Hepatocyte (in vitro differentiated cells): ENCODE data around the gene PDE11A. TPM values are rescaled to one million over a fixed set of nuclear protein-coding genes. Genes with fewer than 3 reads are reported as not detected.

Source experiments
- DNase-seq: peaks from one replicate; pipeline ENCODE4 v3.0.0-alpha.2; 2016; ENCODE audit warnings: low spot score
- H2AFZ ChIP-seq: fragments of 200-600 bp; sonication (generic); 2 replicates; pipeline ENCODE4 v1.6.0; 2016; ENCODE audit warnings: antibody characterized with exemption, mild to moderate bottlenecking
- H3K27ac ChIP-seq: fragments of 200-600 bp; sonication (generic); 2 replicates; pipeline ENCODE4 v1.5.1; 2016; ENCODE audit warnings: mild to moderate bottlenecking
- H3K27me3 ChIP-seq: fragments of 200-600 bp; sonication (generic); 2 replicates; pipeline ENCODE4 v1.6.1; 2016
- H3K36me3 ChIP-seq: fragments of 200-600 bp; sonication (generic); replicated peaks from 2 replicates; pipeline ENCODE4 v1.5.1; 2016; ENCODE audit warnings: low read depth; ENCODE audit not compliant: insufficient read depth
- H3K4me1 ChIP-seq: fragments of 200-600 bp; sonication (generic); 2 replicates; pipeline ENCODE4 v1.5.1; 2016; ENCODE audit warnings: mild to moderate bottlenecking, moderate library complexity; ENCODE audit not compliant: insufficient read depth
- H3K4me2 ChIP-seq: fragments of 200-600 bp; sonication (generic); 2 replicates; pipeline ENCODE4 v1.6.0; 2016
- H3K4me3 ChIP-seq: fragments of 200-600 bp; sonication (generic); 2 replicates; pipeline ENCODE4 v1.5.1; 2016; ENCODE audit warnings: mild to moderate bottlenecking
- H3K79me2 ChIP-seq: fragments of 200-600 bp; sonication (generic); 2 replicates; pipeline ENCODE4 v1.6.0; 2017; ENCODE audit warnings: mild to moderate bottlenecking
- H3K9me2 ChIP-seq: fragments of 200-600 bp; sonication (generic); replicated peaks from 2 replicates; pipeline ENCODE4 v1.6.0; 2017; ENCODE audit warnings: mild to moderate bottlenecking; ENCODE audit not compliant: insufficient read depth
- H3K9me3 ChIP-seq: fragments of 200-600 bp; sonication (generic); 2 replicates; pipeline ENCODE4 v1.5.1; 2016; ENCODE audit warnings: low read depth, mild to moderate bottlenecking
- H4K20me1 ChIP-seq: fragments of 200-600 bp; sonication (generic); 2 replicates; pipeline ENCODE4 v1.6.0; 2016; ENCODE audit warnings: mild to moderate bottlenecking; ENCODE audit not compliant: insufficient read depth, poor library complexity, severe bottlenecking
- CTCF ChIP-seq: fragments of 200-600 bp; sonication (generic); IDR thresholded peaks from 2 replicates; pipeline ENCODE4 v1.5.1; 2016; ENCODE audit warnings: antibody characterized with exemption, mild to moderate bottlenecking; ENCODE audit not compliant: poor library complexity
- EZH2 ChIP-seq: fragments of 200-600 bp; sonication (generic); IDR thresholded peaks from 2 replicates; pipeline ENCODE4 v1.6.1; 2016; ENCODE audit warnings: antibody characterized with exemption, mild to moderate bottlenecking, borderline replicate concordance
- EZH2phosphoT487 ChIP-seq: fragments of 200-600 bp; sonication (generic); IDR thresholded peaks from one replicate; pipeline ENCODE4 v1.6.1; 2018; ENCODE audit warnings: antibody characterized with exemption, mild to moderate bottlenecking, low read depth, moderate library complexity; ENCODE audit not compliant: unreplicated experiment, severe bottlenecking
- WGBS: methylation state at CpG from one replicate; pipeline ENCODE4 v1.1.6; 2016; ENCODE audit warnings: low lambda C conversion rate; ENCODE audit errors: missing lambda C conversion rate; 5-methylcytosine and 5-hydroxymethylcytosine counted together
- polyA plus RNA-seq: library from polyadenylated mRNA; unstranded; fragments of >200 nt; fragmentation: Nextera tagmentation; extraction: Ambion mirVana; gene quantifications from 2 replicates; pipeline ENCODE4 v1.2.1, GENCODE V29; 2016
- total RNA-seq: library from RNA; depleted of rRNA; stranded (reverse); fragments of >200 nt; gene quantifications from 2 replicates; pipeline ENCODE4 v1.2.3, GENCODE V29; 2014

The PDE11A gene
- total and polyA plus RNA-seq, 2 experiments from 2014 or later = 0.71 to 1.9 TPM

GRCh38 chr2:178072000-178072382 is 586 bp downstream of the PDE11A start:
- no peak overlapping the region for H3K4me3 ChIP-seq
- H4K20me1 ChIP-seq = no peaks in the 10 kb centered on the region
- H3K9me3 ChIP-seq = no peaks in the 10 kb centered on the region
- H3K4me1 ChIP-seq = peaks cover 10% of the 10 kb centered on the region
- no peaks in the 10 kb centered on the region for H3K79me2 ChIP-seq
- no peaks in the 10 kb centered on the region for H3K36me3 ChIP-seq
- H3K4me2 ChIP-seq = peak overlapping the region; percentile 80
- H2AFZ ChIP-seq = no peak overlapping the region
- H3K27ac ChIP-seq = no peak overlapping the region
- WGBS = 94% methylated on average over 11 of the region's 11 CpGs
- no peaks in the 10 kb centered on the region for H3K27me3 ChIP-seq
- H3K9me2 ChIP-seq = no peaks in the 10 kb centered on the region
- TF ChIP-seq EZH2 (no peak), CTCF (no peak), EZH2phosphoT487 (no peak)
- no peak for DNase-seq

DNA sequence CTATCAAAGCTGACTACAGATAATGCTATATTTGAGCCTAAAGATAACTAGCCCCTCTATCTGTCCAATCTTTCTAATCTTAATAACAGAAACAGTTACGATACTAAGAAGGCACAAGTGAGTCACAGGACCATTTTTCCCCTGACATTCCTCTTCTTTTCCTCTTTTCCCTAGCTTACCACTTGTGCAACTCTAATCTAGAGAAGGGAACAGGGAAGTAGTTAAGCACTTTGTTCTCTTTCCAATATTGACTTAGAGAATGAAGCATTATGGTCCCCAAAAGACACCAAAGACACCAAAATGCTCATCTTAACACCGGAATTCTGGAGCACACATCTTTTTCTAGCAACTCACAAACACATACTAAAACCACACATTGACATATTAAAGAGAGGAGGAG is 1.8 kb downstream of the PDE11A start:
- no peaks in the 10 kb centered on the region for H3K9me2 ChIP-seq
- H3K27ac ChIP-seq = no peak overlapping the region
- 48% methylated on average over 2 of the region's 2 CpGs for WGBS
- no peaks in the 10 kb centered on the region for H3K79me2 ChIP-seq
- H3K4me1 ChIP-seq = peaks cover 10% of the 10 kb centered on the region
- TF ChIP-seq EZH2 (no peak), EZH2phosphoT487 (no peak), CTCF (no peak)
- no peaks in the 10 kb centered on the region for H3K9me3 ChIP-seq
- H4K20me1 ChIP-seq = no peaks in the 10 kb centered on the region
- H3K4me3 ChIP-seq = no peak overlapping the region
- no peaks in the 10 kb centered on the region for H3K36me3 ChIP-seq
- no peaks in the 10 kb centered on the region for H3K27me3 ChIP-seq
- H2AFZ ChIP-seq = no peak overlapping the region
- DNase-seq = peak; percentile 24
- peak overlapping the region; percentile 46 for H3K4me2 ChIP-seq

GRCh38 chr2:178069551-178069950 is 3.0 kb downstream of the PDE11A start:
- H3K4me1 ChIP-seq = peaks cover 10% of the 10 kb centered on the region
- H3K36me3 ChIP-seq = no peaks in the 10 kb centered on the region
- 76% methylated on average over 1 of the region's 1 CpG for WGBS
- TF ChIP-seq CTCF (peak; percentile 24), EZH2 (no peak), EZH2phosphoT487 (no peak)
- no peaks in the 10 kb centered on the region for H4K20me1 ChIP-seq
- no peak overlapping the region for H3K4me2 ChIP-seq
- no peaks in the 10 kb centered on the region for H3K9me2 ChIP-seq
- no peak overlapping the region for H3K4me3 ChIP-seq
- H2AFZ ChIP-seq = no peak overlapping the region
- DNase-seq = no peak
- H3K79me2 ChIP-seq = no peaks in the 10 kb centered on the region
- no peak overlapping the region for H3K27ac ChIP-seq
- no peaks in the 10 kb centered on the region for H3K9me3 ChIP-seq
- no peaks in the 10 kb centered on the region for H3K27me3 ChIP-seq

DNA sequence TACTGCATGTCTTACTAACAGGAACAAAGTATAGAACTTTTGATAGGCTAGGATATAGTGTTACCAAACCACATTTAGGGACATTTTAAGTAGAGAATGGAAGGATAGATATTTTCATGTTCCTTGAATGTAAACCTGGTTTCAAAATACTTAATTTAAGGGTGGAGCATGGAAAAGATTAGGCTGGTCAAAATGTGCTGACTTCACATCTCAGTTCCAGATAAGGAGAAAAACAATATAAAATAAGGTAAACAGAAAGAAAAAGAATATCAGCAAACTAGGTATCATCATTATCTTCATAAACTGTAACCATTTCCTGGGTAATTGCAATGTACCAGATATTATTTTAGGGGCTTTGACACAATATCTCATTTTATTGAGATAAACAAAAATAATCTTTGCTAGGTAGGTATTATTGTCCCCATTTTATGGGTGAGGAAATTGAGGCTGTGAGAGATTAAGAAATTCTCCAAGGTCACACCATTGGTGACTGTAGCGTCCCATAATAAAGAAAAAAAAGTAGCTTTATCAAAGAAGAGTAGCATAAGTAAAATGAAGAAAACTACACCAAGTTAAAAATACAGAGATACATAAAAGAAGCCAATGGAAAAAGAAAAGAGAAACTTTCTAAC is 3.6 kb downstream of the PDE11A start:
- no peaks in the 10 kb centered on the region for H3K9me2 ChIP-seq
- no peak overlapping the region for H3K27ac ChIP-seq
- no peaks in the 10 kb centered on the region for H3K79me2 ChIP-seq
- H3K4me3 ChIP-seq = no peak overlapping the region
- no peak for DNase-seq
- H3K4me1 ChIP-seq = peaks cover 10% of the 10 kb centered on the region
- no peak overlapping the region for H2AFZ ChIP-seq
- no peaks in the 10 kb centered on the region for H3K27me3 ChIP-seq
- no peaks in the 10 kb centered on the region for H3K9me3 ChIP-seq
- TF ChIP-seq EZH2phosphoT487 = no peak
- TF ChIP-seq CTCF = no peak
- TF ChIP-seq EZH2 = no peak
- H4K20me1 ChIP-seq = no peaks in the 10 kb centered on the region
- 83% methylated on average over 1 of the region's 1 CpG for WGBS
- no peaks in the 10 kb centered on the region for H3K36me3 ChIP-seq
- no peak overlapping the region for H3K4me2 ChIP-seq
